Uterus (tissue), 4 donors: Measurements from ENCODE around the gene TMEM220. TPM values are rescaled to one million over a fixed set of nuclear protein-coding genes. Genes with fewer than 3 reads are reported as not detected.
A peak's percentile ranks its signal among the peaks of the same experiment; 100 is the strongest.

ENCODE experiments used
- DNase-seq, 2 donors: peaks; one replicate each; pipeline ENCODE4 v3.0.0-alpha.2; 2019 to 2020
- H3K27ac ChIP-seq, 2 donors: fragments of 200-600 bp; sonication (generic); 1 replicate in 1 of 2; 2 replicates in 1 of 2; pipeline ENCODE4 v1.5.1; 2016 to 2018
- H3K27me3 ChIP-seq, 2 donors: fragments of 200-600 bp; sonication (generic); one replicate each; pipeline ENCODE4 v1.5.1; 2018 to 2019; ENCODE audit warnings: control low read depth in 1 of 2
- H3K36me3 ChIP-seq, 2 donors: fragments of 200-600 bp; sonication (generic); one replicate each; pipeline ENCODE4 v1.5.1; 2019; ENCODE audit warnings: control low read depth in 1 of 2
- H3K4me1 ChIP-seq, 2 donors: fragments of 200-600 bp; sonication (generic); one replicate each; pipeline ENCODE4 v1.5.1; 2018 to 2019; ENCODE audit warnings: control low read depth in 1 of 2
- H3K4me3 ChIP-seq, 2 donors: fragments of 200-600 bp; sonication (generic); 1 replicate in 1 of 2; 2 replicates in 1 of 2; pipeline ENCODE4 v1.5.1; 2018 to 2019; ENCODE audit warnings: mild to moderate bottlenecking in 1 of 2
- H3K9me3 ChIP-seq, 2 donors: fragments of 200-600 bp; sonication (generic); one replicate each; pipeline ENCODE4 v1.5.1; 2019; ENCODE audit warnings: control low read depth in 1 of 2
- POLR2A ChIP-seq, 2 donors: fragments of 450-650 bp; IDR thresholded peaks; one replicate each; pipeline ENCODE4 v1.6.1; 2016; ENCODE audit warnings: antibody characterized with exemption in 2 of 2, mild to moderate bottlenecking in 1 of 2, moderate library complexity in 1 of 2
- intact Hi-C: fragments of 100-400 bp; cut with DNase I; formaldehyde crosslinking; loops from one replicate; pipeline ENCODE4 v1.15.1; 2023; ENCODE audit warnings: low total_unique reads
- total RNA-seq, 4 donors: library from RNA; depleted of rRNA in 3 of 4; stranded (reverse); fragments of >200 nt in 3 of 4; gene quantifications; one replicate each; pipeline versions ENCODE4 v1.1.0 to v1.2.4, GENCODE V29; 2014 to 2023
- TF ChIP-seq, protein P1 (sequence below), 4 experiments: fragments of 200-600 bp in 2 of 4; fragments of 450-650 bp in 2 of 4; sonication (generic) in 2 of 4; IDR thresholded peaks; one replicate each; pipeline ENCODE4 v1.5.1; 2016 to 2019; ENCODE audit warnings: antibody characterized with exemption in 4 of 4, mild to moderate bottlenecking in 2 of 4, moderate library complexity in 1 of 4
- donor health status: DM: yes; HTN: yes; CAD: no.

Gene TMEM220
- total RNA-seq: 10 to 100 TPM in 1 of 4 donors, 1 to 10 TPM in 2, under 1 TPM in 1; 0.59 to 20.1 (median 5.2) TPM

DNA sequence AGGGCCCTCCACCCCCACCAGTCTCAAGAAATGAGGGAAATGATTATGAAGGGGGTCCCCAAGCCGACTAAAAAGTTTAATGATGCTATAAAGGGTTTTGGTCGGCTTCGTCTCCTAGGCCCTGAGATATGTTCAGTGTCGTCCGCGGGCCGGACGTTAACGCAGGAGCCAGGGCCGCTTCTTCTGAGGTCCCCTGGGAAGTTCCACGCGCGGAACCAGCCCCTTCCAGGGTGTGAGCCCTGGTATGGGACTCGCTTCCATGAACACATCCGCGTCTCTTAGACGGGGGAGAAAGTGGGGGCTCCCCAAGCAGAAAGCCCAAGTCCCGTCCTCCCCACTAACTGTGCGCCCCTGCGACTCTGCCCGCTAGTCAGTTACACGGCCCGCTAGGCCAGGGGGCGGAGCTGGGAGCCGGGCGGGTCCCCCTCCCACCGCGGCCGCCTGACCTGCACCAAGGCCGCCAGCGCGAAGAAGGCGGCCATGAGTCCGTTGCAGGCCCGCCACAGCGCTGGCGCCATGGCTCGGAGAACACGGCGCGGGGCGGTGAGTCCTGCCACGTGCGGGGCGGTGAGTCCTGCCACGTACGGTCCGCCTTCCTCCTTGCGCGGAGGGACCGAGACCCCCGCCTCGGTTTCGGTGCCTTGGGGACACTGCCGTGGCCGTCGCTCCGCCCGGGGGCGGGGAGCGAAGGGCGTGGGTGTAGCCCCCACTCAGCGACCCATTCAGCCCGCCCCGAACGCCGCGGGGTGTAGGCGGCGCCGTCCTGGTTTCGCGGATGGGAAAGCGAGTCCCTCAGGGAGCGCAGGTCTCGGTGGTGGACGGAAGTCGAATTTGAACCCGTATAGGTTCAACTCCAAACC lies at the start of gene TMEM220:
TSS of gene TMEM220 (minus strand) at position 690 of the 860 bp plus-strand sequence. CDS start at position 518, 172 bp downstream.
- no peaks in the 10 kb centered on the region for H3K27me3 ChIP-seq
- TF ChIP-seq, protein P1, sequence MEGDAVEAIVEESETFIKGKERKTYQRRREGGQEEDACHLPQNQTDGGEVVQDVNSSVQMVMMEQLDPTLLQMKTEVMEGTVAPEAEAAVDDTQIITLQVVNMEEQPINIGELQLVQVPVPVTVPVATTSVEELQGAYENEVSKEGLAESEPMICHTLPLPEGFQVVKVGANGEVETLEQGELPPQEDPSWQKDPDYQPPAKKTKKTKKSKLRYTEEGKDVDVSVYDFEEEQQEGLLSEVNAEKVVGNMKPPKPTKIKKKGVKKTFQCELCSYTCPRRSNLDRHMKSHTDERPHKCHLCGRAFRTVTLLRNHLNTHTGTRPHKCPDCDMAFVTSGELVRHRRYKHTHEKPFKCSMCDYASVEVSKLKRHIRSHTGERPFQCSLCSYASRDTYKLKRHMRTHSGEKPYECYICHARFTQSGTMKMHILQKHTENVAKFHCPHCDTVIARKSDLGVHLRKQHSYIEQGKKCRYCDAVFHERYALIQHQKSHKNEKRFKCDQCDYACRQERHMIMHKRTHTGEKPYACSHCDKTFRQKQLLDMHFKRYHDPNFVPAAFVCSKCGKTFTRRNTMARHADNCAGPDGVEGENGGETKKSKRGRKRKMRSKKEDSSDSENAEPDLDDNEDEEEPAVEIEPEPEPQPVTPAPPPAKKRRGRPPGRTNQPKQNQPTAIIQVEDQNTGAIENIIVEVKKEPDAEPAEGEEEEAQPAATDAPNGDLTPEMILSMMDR (IDR thresholded peaks at IDR 0.05): peak in 1 of 4 experiments; percentile 30
- peak; percentile 59 to 85 for TF ChIP-seq POLR2A (IDR thresholded peaks at IDR 0.05)
- peak within 1 kb of the TSS; percentile 44 to 72 for H3K4me3 ChIP-seq
- H3K27ac ChIP-seq: peak within 1 kb of the TSS; percentile 90 to 97
- no peaks in the 10 kb centered on the region for H3K4me1 ChIP-seq
- H3K36me3 ChIP-seq: no peaks in the 10 kb centered on the region
- H3K9me3 ChIP-seq: no peaks in the 10 kb centered on the region
- peak; percentile 83 to 84 for DNase-seq
- intact Hi-C loops: no loop called here

DNA sequence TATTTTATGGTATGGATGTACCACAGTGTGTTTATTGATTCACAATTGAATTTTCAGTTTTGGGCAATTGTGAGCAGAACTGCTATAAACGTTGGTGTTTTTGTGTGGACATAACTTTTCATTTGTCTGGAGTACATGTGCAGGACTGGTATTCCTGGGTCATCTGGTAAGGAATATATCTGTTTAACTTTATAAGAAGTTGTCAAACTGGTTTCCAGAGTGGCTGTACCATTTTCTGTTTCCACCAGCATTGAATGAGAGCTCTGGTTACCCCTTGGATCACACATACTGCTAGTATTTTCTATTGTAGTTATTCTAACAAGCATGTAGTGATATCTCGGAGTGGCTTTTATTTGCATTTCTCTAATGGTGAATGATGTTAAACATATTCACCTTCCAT lies 49.8 kb upstream of the TMEM220 start:
- H3K4me3 ChIP-seq: no peak overlapping the region
- TF ChIP-seq, protein P1 (IDR thresholded peaks at IDR 0.05): no peak
- no peak for TF ChIP-seq POLR2A (IDR thresholded peaks at IDR 0.05)
- no peaks in the 10 kb centered on the region for H3K4me1 ChIP-seq
- no peaks in the 10 kb centered on the region for H3K36me3 ChIP-seq
- H3K27me3 ChIP-seq: no peaks in the 10 kb centered on the region
- no peak overlapping the region for H3K27ac ChIP-seq
- intact Hi-C loops: no loop called here
- no peak for DNase-seq
- H3K9me3 ChIP-seq: no peaks in the 10 kb centered on the region

DNA sequence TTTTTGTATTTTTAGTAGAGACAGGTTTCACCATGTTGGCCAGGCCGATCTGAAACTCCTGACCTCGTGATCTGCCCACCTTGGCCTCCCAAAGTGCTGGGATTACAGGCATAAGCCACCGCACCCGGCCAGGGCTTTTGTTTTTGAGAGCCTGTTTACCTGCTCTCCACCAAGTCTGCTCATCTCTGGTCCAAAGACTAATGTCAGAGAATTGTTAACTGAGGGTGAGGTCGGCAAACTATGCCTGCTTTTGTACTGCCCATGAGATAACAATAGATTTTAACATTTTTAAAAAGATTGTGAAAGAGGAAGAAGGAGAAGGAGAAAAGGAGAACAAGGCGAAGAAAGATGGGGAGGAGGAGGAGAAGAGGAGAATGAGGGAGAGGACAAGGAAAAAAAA lies 48.1 kb upstream of the TMEM220 start:
- DNase-seq: no peak
- Histone ChIP-seq H3K4me3 (no peak overlapping the region), H3K27me3 (no peaks in the 10 kb centered on the region), H3K9me3 (no peaks in the 10 kb centered on the region), H3K4me1 (no peaks in the 10 kb centered on the region), H3K27ac (no peak overlapping the region), H3K36me3 (no peaks in the 10 kb centered on the region)
- TF ChIP-seq POLR2A (IDR thresholded peaks at IDR 0.05): no peak
- TF ChIP-seq, protein P1 (IDR thresholded peaks at IDR 0.05): no peak
- intact Hi-C loops: no loop called here

DNA sequence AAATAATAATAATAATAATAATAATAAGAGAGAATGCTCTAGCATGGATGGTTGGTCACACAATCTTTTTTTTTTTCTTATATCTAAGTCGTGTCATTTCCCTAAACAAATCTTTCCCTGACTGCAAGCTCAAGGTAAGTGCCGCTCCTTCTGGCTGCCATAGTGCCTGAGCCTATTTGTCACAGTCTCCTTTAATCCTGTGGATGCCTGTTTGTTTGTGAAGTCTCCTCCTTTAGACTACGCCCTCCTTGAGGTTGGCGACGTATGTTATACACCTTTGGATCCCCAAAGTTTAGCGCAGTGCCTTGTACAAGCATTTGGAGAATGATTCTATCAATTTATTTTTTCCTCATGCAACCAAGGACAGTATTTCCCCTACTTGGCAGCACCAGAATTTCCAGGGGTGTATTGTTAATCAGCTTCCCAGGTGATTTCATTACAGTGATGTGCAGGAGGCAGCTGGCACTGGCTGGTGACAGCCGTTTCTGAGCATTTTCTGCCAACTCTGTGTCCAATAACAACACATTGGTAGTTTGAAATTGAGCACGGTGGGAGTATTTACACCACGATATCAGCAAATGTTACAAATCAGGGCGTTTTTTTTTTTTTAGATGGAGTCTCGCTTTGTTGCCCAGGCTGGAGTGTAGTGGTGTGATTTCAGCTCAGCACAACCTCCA lies 47.4 kb upstream of the TMEM220 start:
- H3K27ac ChIP-seq: no peak overlapping the region
- no peak for DNase-seq
- H3K4me1 ChIP-seq: no peaks in the 10 kb centered on the region
- no peak overlapping the region for H3K4me3 ChIP-seq
- H3K36me3 ChIP-seq: no peaks in the 10 kb centered on the region
- intact Hi-C loops: no loop called here
- H3K27me3 ChIP-seq: no peaks in the 10 kb centered on the region
- peaks cover 0 to 3% of the 10 kb centered on the region in 2 donors for H3K9me3 ChIP-seq
- TF ChIP-seq, protein P1 (IDR thresholded peaks at IDR 0.05): no peak
- no peak for TF ChIP-seq POLR2A (IDR thresholded peaks at IDR 0.05)

DNA sequence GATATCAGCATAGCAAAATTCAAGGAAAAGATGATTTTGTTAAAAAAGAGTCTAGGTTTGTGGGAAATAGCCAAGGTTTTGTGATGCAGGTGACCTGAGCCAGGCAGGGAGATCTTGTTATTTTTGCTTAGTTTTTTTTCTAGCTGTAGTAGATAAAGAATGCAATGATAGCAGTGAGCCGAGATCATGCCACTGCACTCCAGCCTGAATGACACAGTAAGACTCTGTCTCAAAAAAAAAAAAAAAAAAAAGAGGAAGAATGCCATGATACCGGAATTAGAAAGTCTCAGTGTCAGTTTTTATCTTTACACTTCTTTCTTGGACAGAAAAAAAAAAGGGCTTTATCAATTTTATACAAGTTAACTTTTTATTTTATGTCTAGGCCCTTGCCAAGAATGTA lies 46.6 kb upstream of the TMEM220 start:
- intact Hi-C loops: no loop called here
- Histone ChIP-seq H3K27me3 (no peaks in the 10 kb centered on the region), H3K36me3 (no peaks in the 10 kb centered on the region), H3K4me1 (no peaks in the 10 kb centered on the region), H3K4me3 (no peak overlapping the region), H3K27ac (no peak overlapping the region), H3K9me3 (peaks cover 0 to 10% of the 10 kb centered on the region in 2 donors)
- DNase-seq: no peak
- no peak for TF ChIP-seq POLR2A (IDR thresholded peaks at IDR 0.05)
- TF ChIP-seq, protein P1 (IDR thresholded peaks at IDR 0.05): no peak
